Endothelial cell of umbilical vein (primary cell): ENCODE data around the gene DAZ4. TPM values are rescaled to one million over a fixed set of nuclear protein-coding genes. Genes with fewer than 3 reads are reported as not detected.
"Not testable (repeated sequence)": the region's sequence is repeated elsewhere in the genome, so short reads cannot be mapped to it uniquely, and the experiment has no call there.

Source experiments
- Bru-seq: library from RNA; stranded (reverse); fragments of 400-500 nt; gene quantifications from one replicate; lab custom pipeline; 2021; lab: Mats Ljungman, UMichigan
- BruChase-seq, 2 experiments: library from RNA; stranded (reverse); fragments of 400-500 nt; gene quantifications; one replicate each; lab custom pipeline; 2021; lab: Mats Ljungman, UMichigan
- BruUV-seq: library from RNA; stranded (reverse); fragments of 400-500 nt; replicated peaks from 2 replicates; lab custom pipeline; 2021; lab: Mats Ljungman, UMichigan
- CTCF ChIA-PET: fragments of 300-600, 350-600 bp; sonication (Branson Sonifier 250); formaldehyde crosslinking; loops from one replicate; lab custom pipeline; 2021; ENCODE audit warnings: antibody characterized with exemption, inconsistent platforms; lab: Charles Lee
- POLR2A ChIA-PET: fragments of 300-600, 350-600 bp; sonication (Branson Sonifier 250); formaldehyde crosslinking; loops from one replicate; lab custom pipeline; 2021; ENCODE audit warnings: antibody characterized with exemption, inconsistent platforms; lab: Charles Lee
- DNase-seq: peaks from one replicate; pipeline ENCODE4 v3.0.0-alpha.2; 2011; ENCODE audit warnings: low read depth, low spot score
- FAIRE-seq: peaks from 2 replicates; lab custom pipeline; 2011; peaks lifted over from hg19 to GRCh38; lab: Jason Lieb, UNC
- H2AFZ ChIP-seq: 2 replicates; pipeline ENCODE4 v1.6.0; 2012; ENCODE audit warnings: low read depth, low read length, control low read depth, inconsistent platforms
- H3K27ac ChIP-seq: 2 replicates; pipeline ENCODE4 v1.5.1; 2011; ENCODE audit warnings: low read depth, mild to moderate bottlenecking, control low read depth, low read length, moderate library complexity; ENCODE audit not compliant: insufficient read depth
- H3K27me3 ChIP-seq, 2 experiments: 2 replicates each; pipeline versions ENCODE4 v1.6.0 to v1.6.1; 2011; ENCODE audit warnings: low read length in 2 of 2, mixed read lengths in 1 of 2; ENCODE audit not compliant: control insufficient read depth in 2 of 2, insufficient read depth in 2 of 2
- H3K36me3 ChIP-seq, 2 experiments: 2 replicates in 1 of 2; 3 replicates in 1 of 2; pipeline ENCODE4 v1.5.1; 2011; ENCODE audit warnings: low read length in 2 of 2, mild to moderate bottlenecking in 1 of 2, moderate library complexity in 1 of 2; ENCODE audit not compliant: control insufficient read depth in 2 of 2, insufficient read depth in 2 of 2; ENCODE audit errors: extremely low read depth in 1 of 2
- H3K4me1 ChIP-seq: 3 replicates; pipeline ENCODE4 v1.5.1; 2011; ENCODE audit warnings: mild to moderate bottlenecking, low read length; ENCODE audit not compliant: control insufficient read depth, insufficient read depth; ENCODE audit errors: extremely low read depth
- H3K4me2 ChIP-seq: 2 replicates; pipeline ENCODE4 v1.6.1; 2011; ENCODE audit warnings: low read length, control low read depth, mixed read lengths; ENCODE audit not compliant: insufficient read depth
- H3K4me3 ChIP-seq, 3 experiments: fragments of 200-600 bp in 1 of 3; sonication (generic), shearing (Covaris generic) in 1 of 3; replicated peaks in 1 of 3; 2 replicates each; pipeline ENCODE4 v1.5.1; 2011 to 2016; ENCODE audit warnings: control low read depth in 3 of 3, low read length in 3 of 3, mild to moderate bottlenecking in 2 of 3, inconsistent platforms in 1 of 3, low read depth in 1 of 3, moderate library complexity in 1 of 3; ENCODE audit not compliant: insufficient read depth in 1 of 3
- H3K79me2 ChIP-seq: 2 replicates; pipeline ENCODE4 v1.6.0; 2012; ENCODE audit warnings: low read length, inconsistent platforms; ENCODE audit not compliant: control insufficient read depth, insufficient read depth
- H3K9ac ChIP-seq: replicated peaks from 2 replicates; pipeline ENCODE3; 2011; ENCODE audit warnings: low read length, control low read depth; ENCODE audit not compliant: insufficient read depth; ENCODE audit errors: extremely low read depth
- H3K9me1 ChIP-seq: replicated peaks from 3 replicates; pipeline ENCODE4 v1.6.0; 2011; ENCODE audit warnings: mild to moderate bottlenecking, low read length; ENCODE audit not compliant: control insufficient read depth, insufficient read depth; ENCODE audit errors: extremely low read depth
- H3K9me3 ChIP-seq: replicated peaks from 2 replicates; pipeline ENCODE4 v1.5.1; 2012; ENCODE audit warnings: low read length, inconsistent platforms; ENCODE audit not compliant: control insufficient read depth, insufficient read depth
- H4K20me1 ChIP-seq: replicated peaks from 2 replicates; pipeline ENCODE3; 2011; ENCODE audit warnings: mild to moderate bottlenecking, low read length; ENCODE audit not compliant: control insufficient read depth, insufficient read depth; ENCODE audit errors: extremely low read depth
- dilution Hi-C: fragments of 300-500 bp; cut with MboI; formaldehyde crosslinking; loops from one replicate; pipeline ENCODE4 v1.15.0; 2019; ENCODE audit warnings: low sequenced_read_pairs; ENCODE audit not compliant: extremely low pct_ligation_motif_present
- intact Hi-C: fragments of 100-400 bp; cut with micrococcal nuclease; formaldehyde crosslinking; loops from one replicate; pipeline ENCODE4 v1.10.0; 2022
- long read RNA-seq: library from polyadenylated mRNA; stranded (forward); transcript quantifications from one replicate; pipeline ENCODE4 v2.0.0, GENCODE V29; 2021
- polyA minus RNA-seq, 3 experiments: library from RNA; depleted of rRNA, polyadenylated mRNA; stranded (reverse); fragments of >200 nt; gene quantifications; 1 replicate in 1 of 3; 2 replicates in 2 of 3; pipeline ENCODE4 v1.2.3, GENCODE V29; 2011
- polyA plus RNA-seq, 4 experiments: library from polyadenylated mRNA; depleted of rRNA in 3 of 4; stranded (reverse) in 3 of 4; unstranded in 1 of 4; fragments of >200 nt; gene quantifications; 2 replicates each; pipeline versions ENCODE4 v1.2.1 to v1.2.3, GENCODE V29; 2011 to 2012; ENCODE audit warnings: missing spikeins in 1 of 4
- total RNA-seq: library from RNA; stranded (reverse); gene quantifications from 2 replicates; pipeline ENCODE4 v1.2.3, GENCODE V29; 2021

The DAZ4 gene, protein sequence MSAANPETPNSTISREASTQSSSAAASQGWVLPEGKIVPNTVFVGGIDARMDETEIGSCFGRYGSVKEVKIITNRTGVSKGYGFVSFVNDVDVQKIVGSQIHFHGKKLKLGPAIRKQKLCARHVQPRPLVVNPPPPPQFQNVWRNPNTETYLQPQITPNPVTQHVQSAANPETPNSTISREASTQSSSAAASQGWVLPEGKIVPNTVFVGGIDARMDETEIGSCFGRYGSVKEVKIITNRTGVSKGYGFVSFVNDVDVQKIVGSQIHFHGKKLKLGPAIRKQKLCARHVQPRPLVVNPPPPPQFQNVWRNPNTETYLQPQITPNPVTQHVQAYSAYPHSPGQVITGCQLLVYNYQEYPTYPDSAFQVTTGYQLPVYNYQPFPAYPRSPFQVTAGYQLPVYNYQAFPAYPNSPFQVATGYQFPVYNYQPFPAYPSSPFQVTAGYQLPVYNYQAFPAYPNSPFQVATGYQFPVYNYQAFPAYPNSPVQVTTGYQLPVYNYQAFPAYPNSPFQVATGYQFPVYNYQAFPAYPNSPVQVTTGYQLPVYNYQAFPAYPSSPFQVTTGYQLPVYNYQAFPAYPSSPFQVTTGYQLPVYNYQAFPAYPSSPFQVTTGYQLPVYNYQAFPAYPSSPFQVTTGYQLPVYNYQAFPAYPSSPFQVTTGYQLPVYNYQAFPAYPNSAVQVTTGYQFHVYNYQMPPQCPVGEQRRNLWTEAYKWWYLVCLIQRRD
- total RNA-seq (not detected in 2 replicates), polyA plus RNA-seq (not detected in 2 replicates), polyA minus RNA-seq (not detected in 2 replicates), Bru-seq, nascent RNA (not detected), BruChase-seq, experiment 1, labeled RNA remaining after a 6-hour chase (not detected), BruChase-seq, experiment 2, labeled RNA remaining after a 2-hour chase (not detected)
- not detected in 2 replicates for polyA plus RNA-seq (2011; cell fraction: cytosol; rRNA removed)
- polyA plus RNA-seq (2011; cell fraction: nucleus; rRNA removed): not detected in 2 replicates
- polyA plus RNA-seq (2012): not detected in 2 replicates
- polyA minus RNA-seq (2011; cell fraction: cytosol; rRNA and poly(A)+ RNA removed): not detected
- not detected in 2 replicates for polyA minus RNA-seq (2011; cell fraction: nucleus; rRNA and poly(A)+ RNA removed)
- long read RNA-seq: 0 reads

DNA sequence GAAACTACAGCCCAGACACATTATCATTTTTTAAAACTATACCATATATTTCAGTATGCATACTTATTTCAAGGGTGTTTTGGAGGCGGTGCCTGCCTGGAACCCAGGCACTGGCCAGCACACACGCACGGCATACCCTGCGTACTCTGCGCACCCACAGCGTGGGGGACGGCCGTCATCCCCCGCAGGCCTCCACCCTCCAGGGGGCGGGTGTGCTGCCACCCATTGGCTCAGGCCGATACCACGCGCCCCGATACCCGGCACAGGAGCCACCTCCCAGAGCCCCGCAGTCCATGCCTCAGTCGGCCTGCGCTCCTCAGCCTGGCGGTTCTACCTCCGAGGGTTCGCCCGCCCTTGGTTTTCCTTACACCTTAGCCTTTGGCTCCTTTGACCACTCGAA lies at the start of gene DAZ4:
DAZ4 (plus strand) TSS at position 301 of the 400 bp plus-strand sequence. CDS start 208 bp downstream, outside the sequence.
- not testable (repeated sequence) for FAIRE-seq, BruUV-seq, H4K20me1 ChIP-seq

GRCh38 chrY:24813293-24813692 lies 20.4 kb upstream of the DAZ4 start, which contains the start of gene DAZ3:
Gene DAZ3 (minus strand): TSS chrY:24813393. CDS start chrY:24813185, 208 bp downstream.
- H3K4me3 ChIP-seq, H4K20me1 ChIP-seq, H2AFZ ChIP-seq, H3K36me3 ChIP-seq, FAIRE-seq, H3K9me3 ChIP-seq, H3K27me3 ChIP-seq, CTCF ChIA-PET, H3K9me1 ChIP-seq, DNase-seq, H3K9ac ChIP-seq, H3K79me2 ChIP-seq, H3K27ac ChIP-seq, dilution Hi-C loops, H3K4me2 ChIP-seq, H3K4me1 ChIP-seq, intact Hi-C loops, POLR2A ChIA-PET, BruUV-seq: not testable (repeated sequence)

More for the DNA sequence above, at the start of gene DAZ4:
- POLR2A ChIA-PET, H3K9me3 ChIP-seq, H2AFZ ChIP-seq, H3K36me3 ChIP-seq, H3K9me1 ChIP-seq, CTCF ChIA-PET, H3K4me2 ChIP-seq, DNase-seq, H3K79me2 ChIP-seq, H3K9ac ChIP-seq, intact Hi-C loops, H3K4me1 ChIP-seq, H3K27me3 ChIP-seq, H3K4me3 ChIP-seq, H3K27ac ChIP-seq, dilution Hi-C loops: not testable (repeated sequence)

- intact Hi-C loops, DNase-seq, H3K9me1 ChIP-seq, FAIRE-seq, BruUV-seq, H2AFZ ChIP-seq, H3K79me2 ChIP-seq, H3K27ac ChIP-seq, H3K9me3 ChIP-seq, H4K20me1 ChIP-seq, CTCF ChIA-PET, H3K4me3 ChIP-seq, H3K27me3 ChIP-seq, H3K4me2 ChIP-seq, POLR2A ChIA-PET, H3K36me3 ChIP-seq, H3K9ac ChIP-seq, dilution Hi-C loops, H3K4me1 ChIP-seq: not testable (repeated sequence)
Observed at GRCh38 chrY:24821836-24822235, 11.9 kb upstream of the DAZ4 start.
